Trophoblast cell (in vitro differentiated cells and primary cell): Measurements from ENCODE around the gene P2RY11.

Experiments used
- DNase-seq, 2 donors: peaks; one replicate each; pipeline ENCODE4 v3.0.0-alpha.2; 2016
- H2AFZ ChIP-seq: 2 replicates; pipeline ENCODE4 v1.6.1; 2013; ENCODE audit warnings: low read length, moderate library complexity, mild to moderate bottlenecking; ENCODE audit not compliant: insufficient read depth, poor library complexity
- H2AK5ac ChIP-seq: 2 replicates; pipeline ENCODE4 v1.6.1; 2013; ENCODE audit warnings: mild to moderate bottlenecking, low read length
- H2BK120ac ChIP-seq: 2 replicates; pipeline ENCODE4 v1.6.1; 2013; ENCODE audit warnings: low read length, mild to moderate bottlenecking, moderate library complexity; ENCODE audit not compliant: insufficient read depth, poor library complexity
- H2BK12ac ChIP-seq: 2 replicates; pipeline ENCODE4 v1.6.1; 2013; ENCODE audit warnings: mild to moderate bottlenecking, low read length, moderate library complexity
- H2BK5ac ChIP-seq: 2 replicates; pipeline ENCODE4 v1.6.1; 2013; ENCODE audit warnings: low read length, low read depth, moderate library complexity, mild to moderate bottlenecking; ENCODE audit not compliant: poor library complexity
- H3K14ac ChIP-seq: 2 replicates; pipeline ENCODE4 v1.6.1; 2013; ENCODE audit warnings: mild to moderate bottlenecking, low read length
- H3K18ac ChIP-seq: 2 replicates; pipeline ENCODE4 v1.6.1; 2013; ENCODE audit warnings: mild to moderate bottlenecking, low read length
- H3K23ac ChIP-seq: 2 replicates; pipeline ENCODE4 v1.6.1; 2013; ENCODE audit warnings: low read length
- H3K27ac ChIP-seq: 2 replicates; pipeline ENCODE4 v1.5.1; 2013; ENCODE audit warnings: low read depth, mild to moderate bottlenecking, inconsistent platforms, low read length, moderate library complexity
- H3K27me3 ChIP-seq: 2 replicates; pipeline ENCODE4 v1.6.1; 2013; ENCODE audit warnings: inconsistent platforms, mild to moderate bottlenecking, low read length, moderate library complexity; ENCODE audit not compliant: insufficient read depth
- H3K36me3 ChIP-seq, 2 experiments: 1 replicate in 1 of 2; 2 replicates in 1 of 2; pipeline ENCODE4 v1.6.1; 2013; ENCODE audit warnings: low read length in 2 of 2, mild to moderate bottlenecking in 2 of 2, moderate library complexity in 1 of 2; ENCODE audit not compliant: insufficient read depth in 2 of 2, control insufficient read depth in 1 of 2
- H3K4ac ChIP-seq: 2 replicates; pipeline ENCODE4 v1.6.1; 2013; ENCODE audit warnings: low read depth, mild to moderate bottlenecking, low read length, moderate library complexity
- H3K4me1 ChIP-seq, 2 experiments: 1 replicate in 1 of 2; 2 replicates in 1 of 2; pipeline ENCODE4 v1.6.1; 2013; ENCODE audit warnings: low read length in 2 of 2, mild to moderate bottlenecking in 2 of 2, moderate library complexity in 1 of 2; ENCODE audit not compliant: insufficient read depth in 2 of 2, control insufficient read depth in 1 of 2
- H3K4me2 ChIP-seq: 2 replicates; pipeline ENCODE4 v1.6.1; 2013; ENCODE audit warnings: inconsistent platforms, mild to moderate bottlenecking, low read length, moderate library complexity
- H3K4me3 ChIP-seq: 2 replicates; pipeline ENCODE4 v1.5.1; 2013; ENCODE audit warnings: mild to moderate bottlenecking, low read depth, low read length, inconsistent platforms
- H3K79me1 ChIP-seq: one replicate; pipeline ENCODE4 v1.6.1; 2013; ENCODE audit warnings: low read length
- H3K79me2 ChIP-seq: 2 replicates; pipeline ENCODE4 v1.6.1; 2013; ENCODE audit warnings: low read length, mild to moderate bottlenecking; ENCODE audit not compliant: control insufficient read depth, insufficient read depth, poor library complexity
- H3K9ac ChIP-seq: 2 replicates; pipeline ENCODE4 v1.6.1; 2013; ENCODE audit warnings: mild to moderate bottlenecking, low read length
- H3K9me3 ChIP-seq: 2 replicates; pipeline ENCODE4 v1.6.1; 2013; ENCODE audit warnings: low read depth, mild to moderate bottlenecking, control low read depth, inconsistent platforms, low read length; ENCODE audit not compliant: insufficient read depth
- H4K12ac ChIP-seq: 2 replicates; pipeline ENCODE4 v1.6.1; 2013; ENCODE audit warnings: low read depth, mild to moderate bottlenecking, low read length, moderate library complexity
- H4K8ac ChIP-seq: 2 replicates; pipeline ENCODE4 v1.6.1; 2013; ENCODE audit warnings: low read depth, mild to moderate bottlenecking, low read length, moderate library complexity
- H4K91ac ChIP-seq: one replicate; pipeline ENCODE4 v1.6.1; 2013; ENCODE audit warnings: low read depth, mild to moderate bottlenecking, low read length, moderate library complexity
- WGBS: extraction: QIAGEN DNeasy Blood & Tissue Kit; methylation state at CpG from one replicate; pipeline ENCODE4 v1.1.7; 2013; ENCODE audit warnings: missing lambda C conversion rate; ENCODE audit not compliant: insufficient read length, insufficient coverage; ENCODE audit errors: extremely low coverage; 5-methylcytosine and 5-hydroxymethylcytosine counted together

Gene P2RY11

DNA sequence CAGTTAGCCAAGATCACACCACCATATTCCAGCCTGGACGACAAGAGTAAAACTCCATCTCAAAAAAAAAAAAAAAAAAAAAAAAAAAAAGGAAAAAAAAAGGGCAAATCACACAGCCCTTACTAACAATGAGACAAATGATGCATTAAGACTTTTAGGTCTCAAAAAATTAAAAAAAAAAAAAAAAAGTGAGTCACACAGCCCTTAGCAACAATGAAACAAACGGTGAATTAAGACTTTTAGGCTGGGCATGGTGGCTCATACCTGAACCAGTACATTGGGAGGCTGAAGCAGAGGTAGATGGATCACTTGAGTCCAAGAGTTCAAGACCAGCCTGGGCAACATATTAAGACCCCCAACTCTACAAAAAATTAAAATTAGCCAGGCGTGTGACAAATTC, 40.6 kb downstream of the P2RY11 start:
- Histone ChIP-seq H3K4ac (no peak overlapping the region), H4K12ac (no peak overlapping the region), H4K8ac (no peak overlapping the region), H2BK5ac (no peak overlapping the region), H3K23ac (no peak overlapping the region), H3K9me3 (peaks cover 1% of the 10 kb centered on the region), H3K4me2 (no peak overlapping the region), H3K18ac (no peak overlapping the region), H3K27me3 (no peaks in the 10 kb centered on the region), H3K4me1 (no peaks in the 10 kb centered on the region), H2AFZ (no peak overlapping the region), H3K27ac (no peak overlapping the region), H2BK120ac (no peak overlapping the region), H3K9ac (no peak overlapping the region), H2AK5ac (no peak overlapping the region), H4K91ac (no peak overlapping the region), H3K14ac (no peak overlapping the region), H3K4me3 (no peak overlapping the region), H3K79me2 (no peaks in the 10 kb centered on the region), H3K79me1 (no peaks in the 10 kb centered on the region), H3K36me3 (peaks cover 70 to 82% of the 10 kb centered on the region in 2 experiments), H2BK12ac (no peak overlapping the region)
- DNase-seq, result no peak
- WGBS, result no CpG with 5 or more reads among the region's 3 CpGs

DNA sequence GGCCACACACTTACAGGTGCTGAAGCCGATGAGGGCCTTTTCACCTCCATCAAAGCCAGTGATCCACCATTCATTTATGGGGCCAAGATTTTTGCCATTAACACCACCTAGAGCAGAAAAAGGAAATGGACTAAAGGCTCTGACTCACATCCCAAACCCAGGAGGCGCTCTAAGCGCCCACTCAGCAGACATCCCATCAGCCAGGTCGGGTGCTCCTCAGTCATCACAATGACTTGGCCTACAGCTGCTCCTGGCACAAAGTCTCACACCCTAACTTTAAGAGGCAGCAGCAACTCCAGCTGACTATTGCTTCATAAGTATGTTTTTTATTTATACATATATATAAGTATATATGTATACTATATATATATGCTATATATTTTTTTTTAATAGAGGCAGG, 44.3 kb downstream of the P2RY11 start:
- H3K4me2 ChIP-seq, result no peak overlapping the region
- H3K79me1 ChIP-seq, result no peaks in the 10 kb centered on the region
- no peaks in the 10 kb centered on the region for H3K79me2 ChIP-seq
- H3K27ac ChIP-seq, result no peak overlapping the region
- no peaks in the 10 kb centered on the region for H3K4me1 ChIP-seq
- peaks cover 4% of the 10 kb centered on the region for H3K9me3 ChIP-seq
- no peak for DNase-seq
- H4K91ac ChIP-seq, result no peak overlapping the region
- no peak overlapping the region for H3K9ac ChIP-seq
- H3K4ac ChIP-seq, result no peak overlapping the region
- H2BK12ac ChIP-seq, result no peak overlapping the region
- no peaks in the 10 kb centered on the region for H3K27me3 ChIP-seq
- no peak overlapping the region for H3K4me3 ChIP-seq
- no peak overlapping the region for H3K18ac ChIP-seq
- WGBS, result no CpG with 5 or more reads among the region's 4 CpGs
- peaks cover 81 to 94% of the 10 kb centered on the region in 2 experiments for H3K36me3 ChIP-seq
- H2AFZ ChIP-seq, result no peak overlapping the region
- no peak overlapping the region for H2BK5ac ChIP-seq
- no peak overlapping the region for H3K23ac ChIP-seq
- H2AK5ac ChIP-seq, result no peak overlapping the region
- H4K12ac ChIP-seq, result no peak overlapping the region
- H2BK120ac ChIP-seq, result no peak overlapping the region
- H3K14ac ChIP-seq, result no peak overlapping the region
- H4K8ac ChIP-seq, result no peak overlapping the region

DNA sequence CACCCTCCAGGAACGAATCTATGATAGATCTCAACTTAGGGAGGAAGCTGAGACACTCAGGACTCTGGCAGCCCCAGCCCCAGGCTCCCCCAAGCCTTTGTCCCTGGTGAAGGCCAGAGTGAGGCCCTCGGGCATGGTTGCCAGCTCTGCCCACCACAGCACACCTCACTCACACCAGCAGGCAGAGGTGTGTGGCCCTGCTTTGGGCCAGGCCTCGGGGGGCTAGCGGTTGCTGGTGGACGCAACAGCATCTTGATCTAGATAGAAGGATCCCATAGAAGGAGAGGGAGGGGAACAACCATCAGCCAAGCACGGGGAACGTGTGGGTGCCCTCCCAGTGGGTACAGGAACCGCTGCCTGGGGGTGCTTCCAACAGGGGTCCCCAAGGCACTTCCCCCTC, 46.6 kb downstream of the P2RY11 start:
- Histone ChIP-seq H3K79me2 (no peaks in the 10 kb centered on the region), H3K4me3 (no peak overlapping the region), H4K12ac (no peak overlapping the region), H3K27me3 (no peaks in the 10 kb centered on the region), H3K9ac (no peak overlapping the region), H2AK5ac (no peak overlapping the region), H3K14ac (no peak overlapping the region), H3K36me3 (peaks cover 84 to 94% of the 10 kb centered on the region in 2 experiments), H3K4me2 (no peak overlapping the region), H3K23ac (no peak overlapping the region), H3K18ac (no peak overlapping the region), H2BK5ac (no peak overlapping the region), H3K9me3 (peaks cover 4% of the 10 kb centered on the region), H3K79me1 (no peaks in the 10 kb centered on the region), H2BK12ac (no peak overlapping the region), H4K91ac (no peak overlapping the region), H3K27ac (no peak overlapping the region), H2BK120ac (no peak overlapping the region), H3K4ac (no peak overlapping the region), H2AFZ (no peak overlapping the region), H4K8ac (no peak overlapping the region), H3K4me1 (no peaks in the 10 kb centered on the region)
- WGBS, result no CpG with 5 or more reads among the region's 8 CpGs
- no peak for DNase-seq

DNA sequence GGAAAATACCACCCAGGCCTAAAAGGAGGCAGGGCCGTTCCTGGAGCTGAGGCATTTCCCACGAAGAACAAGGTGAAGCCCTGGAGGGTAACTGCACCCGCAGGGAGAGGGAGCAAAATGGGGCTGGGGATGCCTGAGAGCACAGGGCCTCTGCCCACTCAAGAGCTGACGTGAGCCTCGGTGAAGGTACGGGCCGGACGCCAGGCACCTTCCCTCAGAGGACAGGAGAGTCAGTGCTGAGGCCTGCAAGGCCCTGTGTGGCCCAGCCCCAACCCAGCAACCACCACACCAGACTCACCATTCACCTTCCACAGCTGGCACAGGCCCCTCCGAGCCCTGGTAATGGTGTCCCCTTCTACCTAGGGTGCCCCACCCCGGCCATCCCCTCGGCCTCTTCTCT, 47.0 kb downstream of the P2RY11 start:
- no peak overlapping the region for H2BK120ac ChIP-seq
- H4K91ac ChIP-seq, result no peak overlapping the region
- no peaks in the 10 kb centered on the region for H3K79me1 ChIP-seq
- H2AK5ac ChIP-seq, result no peak overlapping the region
- H3K9ac ChIP-seq, result no peak overlapping the region
- no peak overlapping the region for H2AFZ ChIP-seq
- H4K8ac ChIP-seq, result no peak overlapping the region
- no peak overlapping the region for H4K12ac ChIP-seq
- H2BK12ac ChIP-seq, result no peak overlapping the region
- no peak for DNase-seq
- no CpG with 5 or more reads among the region's 11 CpGs for WGBS
- peaks cover 4% of the 10 kb centered on the region for H3K9me3 ChIP-seq
- H3K27ac ChIP-seq, result no peak overlapping the region
- no peak overlapping the region for H3K14ac ChIP-seq
- no peak overlapping the region for H2BK5ac ChIP-seq
- H3K36me3 ChIP-seq, result peaks cover 86 to 96% of the 10 kb centered on the region in 2 experiments
- no peaks in the 10 kb centered on the region for H3K4me1 ChIP-seq
- H3K27me3 ChIP-seq, result no peaks in the 10 kb centered on the region
- no peak overlapping the region for H3K18ac ChIP-seq
- no peak overlapping the region for H3K23ac ChIP-seq
- H3K4me2 ChIP-seq, result no peak overlapping the region
- H3K4me3 ChIP-seq, result no peak overlapping the region
- H3K4ac ChIP-seq, result no peak overlapping the region
- no peaks in the 10 kb centered on the region for H3K79me2 ChIP-seq
